ENCODE data around the gene FBXO44. TPM values are rescaled to one million over a fixed set of nuclear protein-coding genes. Genes with fewer than 3 reads are reported as not detected.

The FBXO44 gene
- total RNA-seq, 3 donors from 2014 or later = 6.5 to 19.1 (median 6.6) TPM

- intact Hi-C loops (cut with DNase I, micrococcal nuclease) = no loop called here
- no peak for ATAC-seq
- DNase-seq = no peak
- no peaks in the 10 kb centered on the region for H3K4me1 ChIP-seq (ENCODE audit: low read depth)
- no peaks in the 10 kb centered on the region for H3K9me3 ChIP-seq
- H3K36me3 ChIP-seq (ENCODE audit: low read depth) = no peaks in the 10 kb centered on the region
- TF ChIP-seq, protein P1, sequence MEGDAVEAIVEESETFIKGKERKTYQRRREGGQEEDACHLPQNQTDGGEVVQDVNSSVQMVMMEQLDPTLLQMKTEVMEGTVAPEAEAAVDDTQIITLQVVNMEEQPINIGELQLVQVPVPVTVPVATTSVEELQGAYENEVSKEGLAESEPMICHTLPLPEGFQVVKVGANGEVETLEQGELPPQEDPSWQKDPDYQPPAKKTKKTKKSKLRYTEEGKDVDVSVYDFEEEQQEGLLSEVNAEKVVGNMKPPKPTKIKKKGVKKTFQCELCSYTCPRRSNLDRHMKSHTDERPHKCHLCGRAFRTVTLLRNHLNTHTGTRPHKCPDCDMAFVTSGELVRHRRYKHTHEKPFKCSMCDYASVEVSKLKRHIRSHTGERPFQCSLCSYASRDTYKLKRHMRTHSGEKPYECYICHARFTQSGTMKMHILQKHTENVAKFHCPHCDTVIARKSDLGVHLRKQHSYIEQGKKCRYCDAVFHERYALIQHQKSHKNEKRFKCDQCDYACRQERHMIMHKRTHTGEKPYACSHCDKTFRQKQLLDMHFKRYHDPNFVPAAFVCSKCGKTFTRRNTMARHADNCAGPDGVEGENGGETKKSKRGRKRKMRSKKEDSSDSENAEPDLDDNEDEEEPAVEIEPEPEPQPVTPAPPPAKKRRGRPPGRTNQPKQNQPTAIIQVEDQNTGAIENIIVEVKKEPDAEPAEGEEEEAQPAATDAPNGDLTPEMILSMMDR (IDR thresholded peaks at IDR 0.05) = no peak
- H3K4me3 ChIP-seq = no peak overlapping the region
These were observed 42.9 kb upstream of the FBXO44 start for GRCh38 chr1:11611638-11612327.

DNA sequence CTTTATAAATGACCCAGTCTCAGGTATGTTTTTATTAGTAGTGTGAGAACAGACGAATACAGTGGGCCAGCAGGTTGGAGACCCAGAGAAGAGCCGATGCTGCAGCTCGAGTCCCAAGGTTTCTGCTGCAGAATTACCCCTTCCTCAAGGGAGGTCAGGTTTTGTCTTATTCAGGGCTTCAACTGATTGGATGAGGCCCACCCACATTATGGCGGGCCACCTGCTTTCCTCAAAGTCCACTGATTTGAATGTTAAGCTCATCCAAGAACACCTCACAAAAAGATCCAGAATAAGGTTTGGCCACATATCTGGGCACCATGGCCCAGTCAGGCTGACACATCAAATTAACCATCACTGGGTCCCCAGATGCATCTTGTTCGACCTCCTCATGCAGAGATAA is 41.3 kb upstream of the FBXO44 start:
- ATAC-seq (no peak), DNase-seq (no peak)
- Histone ChIP-seq H3K36me3 (ENCODE audit: low read depth) (no peaks in the 10 kb centered on the region), H3K9me3 (no peaks in the 10 kb centered on the region), H3K4me3 (no peak overlapping the region), H3K4me1 (ENCODE audit: low read depth) (no peaks in the 10 kb centered on the region)
- TF ChIP-seq, protein P1 (IDR thresholded peaks at IDR 0.05) = no peak
- intact Hi-C loops (cut with DNase I, micrococcal nuclease) = no loop called here

DNA sequence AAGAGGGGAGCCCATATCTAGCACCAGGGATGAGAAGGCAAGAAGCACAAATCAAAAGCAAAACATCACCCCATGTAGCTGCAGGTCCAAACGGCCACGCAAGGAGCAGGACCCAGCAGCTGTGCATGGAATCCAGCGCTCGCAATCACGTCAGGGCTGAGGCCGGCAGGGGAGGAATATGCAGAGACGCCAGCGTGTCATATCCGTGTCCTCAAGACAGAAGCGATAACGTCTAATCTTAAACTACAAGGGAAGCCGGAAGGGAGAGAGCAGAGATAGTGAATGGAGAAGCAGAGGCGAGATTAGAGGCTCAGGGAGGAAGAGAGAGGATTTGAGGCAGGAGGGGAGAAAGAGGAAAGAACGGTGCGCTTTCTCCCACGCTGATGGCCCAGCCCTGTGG is 39.6 kb upstream of the FBXO44 start:
- no peaks in the 10 kb centered on the region for H3K9me3 ChIP-seq
- H3K4me1 ChIP-seq (ENCODE audit: low read depth) = no peaks in the 10 kb centered on the region
- TF ChIP-seq, protein P1 (IDR thresholded peaks at IDR 0.05) = no peak
- ATAC-seq (no peak), DNase-seq (no peak)
- no peaks in the 10 kb centered on the region for H3K36me3 ChIP-seq (ENCODE audit: low read depth)
- intact Hi-C loops (cut with DNase I, micrococcal nuclease) = no loop called here
- no peak overlapping the region for H3K4me3 ChIP-seq

- intact Hi-C loops (cut with DNase I, micrococcal nuclease) = no loop called here
These were observed 37.9 kb upstream of the FBXO44 start for GRCh38 chr1:11616766-11617165.

DNA sequence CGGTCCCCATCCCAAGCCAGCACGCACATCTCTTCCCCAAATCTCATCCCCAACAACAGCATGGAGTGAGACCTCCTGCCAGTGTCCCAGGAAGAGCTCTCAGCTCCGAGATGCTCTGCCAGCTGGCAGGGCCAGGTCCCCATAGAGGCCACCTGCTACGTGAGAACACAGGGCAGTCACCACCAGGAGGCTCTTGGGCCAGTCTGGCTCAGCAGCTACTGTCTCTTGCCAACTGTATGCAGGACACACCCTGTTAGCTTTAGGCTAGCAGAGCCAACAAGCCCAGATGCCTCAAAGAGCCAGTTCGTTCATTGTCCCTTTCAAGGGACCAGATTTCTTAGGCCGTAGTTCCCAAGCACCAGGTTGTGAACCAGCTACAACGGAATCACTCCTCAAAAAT is 37.4 kb upstream of the FBXO44 start:
- Histone ChIP-seq H3K9me3 (no peaks in the 10 kb centered on the region), H3K4me3 (no peak overlapping the region), H3K36me3 (ENCODE audit: low read depth) (no peaks in the 10 kb centered on the region), H3K4me1 (ENCODE audit: low read depth) (no peaks in the 10 kb centered on the region)
- DNase-seq = peak in 1 of 3 donors; percentile 4
- ATAC-seq = peak; percentile 53
- intact Hi-C loops (cut with DNase I, micrococcal nuclease) = no loop called here
- TF ChIP-seq, protein P1 (IDR thresholded peaks at IDR 0.05) = no peak

More at GRCh38 chr1:11616766-11617165, 37.9 kb upstream of the FBXO44 start:
- no peaks in the 10 kb centered on the region for H3K36me3 ChIP-seq (ENCODE audit: low read depth)
- no peaks in the 10 kb centered on the region for H3K4me1 ChIP-seq (ENCODE audit: low read depth)
- no peak for ATAC-seq
- no peak for DNase-seq
- H3K9me3 ChIP-seq = no peaks in the 10 kb centered on the region
- TF ChIP-seq, protein P1 (IDR thresholded peaks at IDR 0.05) = no peak
- no peak overlapping the region for H3K4me3 ChIP-seq

Data from mucosa of descending colon (tissue), 3 donors.